ENCODE measurements around the gene SLC26A11. TPM values are rescaled to one million over a fixed set of nuclear protein-coding genes. Genes with fewer than 3 reads are reported as not detected.
A peak's percentile ranks its signal among the peaks of the same experiment; 100 is the strongest.

Gene SLC26A11
- total and polyA plus RNA-seq, 2 of the 13 experiments (the other 11 are each of a cell fraction or from before 2014, with no cell fraction given), result 8.7 to 13.2 TPM

GRCh38 chr17:80220054-80220735 is at the start of gene SLC26A11, which contains the start of gene SGSH (continued):
- TF ChIP-seq UBTF (CRISPR knock-in tag; IDR thresholded peaks at IDR 0.05), result peak; percentile 84
- 0 out of 2 replicates have a peak, but pooled peaks have one; percentile 54 for TF ChIP-seq ZHX1 (CRISPR knock-in tag; IDR thresholded peaks at IDR 0.05; ENCODE audit: low read depth)
- no peak for TF ChIP-seq ZNF782 (CRISPR knock-in tag; IDR thresholded peaks at IDR 0.05; ENCODE audit: borderline replicate concordance)
- TF ChIP-seq ZNF207 (IDR thresholded peaks at IDR 0.05; ENCODE audit: borderline replicate concordance), result no peak
- TF ChIP-seq SUZ12 (IDR thresholded peaks at IDR 0.05; ENCODE audit: low read depth, low read length), result no peak
- TF ChIP-seq RNF219 (CRISPR knock-in tag; IDR thresholded peaks at IDR 0.05), result no peak; the same call in 1 of the 2 replicates
- TF ChIP-seq RFXAP (CRISPR knock-in tag; IDR thresholded peaks at IDR 0.05; ENCODE audit: borderline replicate concordance), result peak; percentile 48; the same call in 1 of the 2 replicates
- no peak for TF ChIP-seq NCOA2 (CRISPR knock-in tag; IDR thresholded peaks at IDR 0.05)
- no peak for TF ChIP-seq CREB1 (IDR thresholded peaks at IDR 0.05)
- no peak for TF ChIP-seq CREB1 (CRISPR knock-in tag; IDR thresholded peaks at IDR 0.05)
- no peak for TF ChIP-seq SNAPC5 (CRISPR knock-in tag; IDR thresholded peaks at IDR 0.05; ENCODE audit: borderline replicate concordance)
- TF ChIP-seq CAMTA2 (CRISPR knock-in tag; IDR thresholded peaks at IDR 0.05; ENCODE audit: borderline replicate concordance), result peak; percentile 73; the same call in 1 of the 2 replicates
- TF ChIP-seq E2F1 (CRISPR knock-in tag; IDR thresholded peaks at IDR 0.05), result no peak
- no peak for TF ChIP-seq DMTF1 (CRISPR knock-in tag; IDR thresholded peaks at IDR 0.05)
- TF ChIP-seq ZFP90 (CRISPR knock-in tag; IDR thresholded peaks at IDR 0.05; ENCODE audit: borderline replicate concordance), result no peak; the same call in 1 of the 2 replicates
- no peak for TF ChIP-seq SETDB1 (CRISPR knock-in tag; IDR thresholded peaks at IDR 0.05; ENCODE audit: borderline replicate concordance)
- no peak for TF ChIP-seq ZFYVE20 (CRISPR knock-in tag; IDR thresholded peaks at IDR 0.05; ENCODE audit: borderline replicate concordance, low read depth)

Data from HepG2 (cell line).